Measurements from ENCODE around the gene ETFRF1. TPM values are rescaled to one million over a fixed set of nuclear protein-coding genes. Genes with fewer than 3 reads are reported as not detected.
A peak's percentile ranks its signal among the peaks of the same experiment; 100 is the strongest.

The ETFRF1 gene
- total RNA-seq, 1 donor from 2014 or later: 37.6 TPM

DNA sequence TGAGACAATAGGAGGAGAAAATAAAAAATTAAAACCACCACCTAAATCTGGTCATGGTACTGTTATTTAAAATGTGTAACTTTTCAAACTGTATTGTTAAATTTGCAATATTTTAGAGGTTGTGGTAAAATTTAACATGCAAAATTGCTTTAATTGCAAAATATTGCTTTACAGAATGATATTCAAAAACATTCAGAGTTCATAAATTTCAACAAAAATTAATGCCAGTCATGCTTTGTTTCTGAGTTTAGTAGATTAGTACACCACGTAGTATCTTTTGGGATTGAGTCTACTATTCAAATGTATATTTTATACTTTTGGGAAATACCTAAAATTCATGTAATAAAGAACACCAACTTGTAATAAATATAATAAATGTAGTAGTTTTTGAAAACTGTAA lies 18.3 kb downstream of the ETFRF1 start:
- DNase-seq (ENCODE audit: low read depth): no peak

DNA sequence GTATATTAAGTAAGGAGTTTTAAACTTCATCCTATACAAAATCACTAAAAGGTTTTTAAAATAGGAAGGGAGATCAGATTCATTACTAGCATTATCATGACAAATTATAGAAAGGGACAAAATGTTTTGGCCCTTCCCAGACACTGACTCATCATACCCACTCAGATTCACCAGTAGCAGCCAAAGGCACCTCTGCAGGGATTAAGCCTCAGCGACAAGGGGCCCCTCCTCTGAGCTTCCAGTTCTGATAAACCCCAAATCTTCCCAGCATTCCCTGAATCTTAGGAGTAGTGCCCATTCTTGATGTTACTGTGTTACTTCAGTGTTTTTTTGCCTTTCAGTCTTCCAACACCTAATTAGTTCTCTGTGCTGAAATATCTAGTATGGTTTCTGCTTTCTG lies 41.2 kb downstream of the ETFRF1 start:
- no peak for DNase-seq (ENCODE audit: low read depth)

DNA sequence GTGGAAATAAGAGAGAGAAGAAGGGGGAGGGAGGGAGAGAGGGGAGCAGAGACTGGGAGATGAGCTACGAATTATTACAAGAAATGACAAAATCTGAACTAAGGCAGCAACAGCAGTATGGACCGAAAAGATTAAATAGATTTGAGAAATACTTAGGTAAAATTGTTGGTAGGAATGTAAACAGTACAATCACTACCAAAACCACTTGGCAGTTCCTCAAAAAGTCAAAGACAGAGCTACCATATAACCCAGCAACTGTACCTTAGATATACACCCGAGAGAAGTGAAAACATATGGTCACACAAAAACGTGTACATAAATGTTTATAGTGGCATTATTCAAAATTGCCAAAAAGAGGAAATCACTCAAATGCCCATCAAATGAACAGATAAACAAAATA lies 41.6 kb downstream of the ETFRF1 start:
- no peak for DNase-seq (ENCODE audit: low read depth)

DNA sequence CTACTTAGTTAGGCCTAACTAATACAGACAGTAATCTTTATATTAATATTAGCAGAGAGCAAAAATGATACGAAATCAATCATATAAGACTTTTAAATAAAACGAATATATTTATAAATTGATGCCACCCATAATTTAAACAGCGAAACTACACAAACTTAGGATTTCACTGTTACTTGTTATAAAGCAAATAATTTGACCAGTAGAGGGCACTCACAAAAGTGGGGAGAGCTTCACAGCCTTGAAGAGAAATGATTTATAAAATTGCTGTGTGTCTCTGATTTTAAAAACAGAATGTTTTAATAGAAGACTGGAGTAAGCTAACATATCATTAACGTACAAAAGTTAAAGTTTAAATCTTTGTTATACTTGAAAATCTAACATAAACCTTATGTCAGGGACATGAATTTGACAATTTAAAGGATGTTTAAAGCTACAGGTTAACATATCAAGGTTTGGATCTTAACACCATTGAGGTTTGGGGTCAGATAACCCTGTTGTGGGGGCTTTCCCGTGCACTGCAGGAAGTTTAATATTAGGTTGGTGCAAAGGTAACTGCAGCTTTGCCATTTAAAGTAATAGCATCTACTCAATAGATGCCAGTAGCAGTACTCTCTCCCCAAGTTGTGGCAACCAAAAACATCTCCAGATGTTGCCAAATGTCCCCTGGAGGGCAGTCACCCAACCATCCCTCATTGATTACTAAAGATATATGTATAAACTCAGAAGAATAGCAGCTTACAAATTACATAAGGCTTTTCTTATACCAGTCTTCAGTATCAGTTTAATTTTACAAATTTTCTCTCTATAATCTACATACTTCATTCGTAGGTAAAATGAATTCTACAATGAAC lies 46.4 kb downstream of the ETFRF1 start:
- DNase-seq (ENCODE audit: low read depth): peak; percentile 63

DNA sequence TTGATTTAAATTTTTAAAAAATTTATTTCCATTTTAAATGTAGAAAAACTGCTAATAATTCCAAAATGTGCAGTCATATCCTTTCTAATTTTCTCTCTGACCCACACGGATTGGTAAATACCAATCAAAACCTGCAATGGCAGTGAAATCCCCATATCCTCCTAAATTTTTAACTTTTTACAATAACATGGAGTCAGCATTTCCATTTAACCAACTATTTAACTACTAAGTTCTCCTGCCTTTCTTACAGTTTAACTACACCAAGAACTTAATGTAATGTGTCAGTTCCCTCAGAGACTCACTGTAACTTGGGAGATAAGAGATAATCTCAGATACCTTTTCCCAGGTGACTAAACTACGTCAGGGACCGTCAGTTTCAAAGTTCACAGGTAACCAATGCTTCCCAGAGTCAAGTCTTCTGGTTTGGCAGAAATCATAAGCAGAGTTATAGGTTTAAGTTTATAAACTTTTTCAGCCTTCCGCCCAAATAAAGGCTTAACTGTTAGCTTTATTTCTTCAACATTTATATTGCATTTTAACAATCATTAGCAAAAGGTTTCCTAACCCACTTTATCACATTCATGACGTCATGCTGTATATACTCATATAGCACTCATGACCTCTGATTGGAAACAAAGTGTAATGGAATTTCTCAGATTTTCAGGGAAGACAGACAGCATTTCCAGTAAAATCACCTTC lies 48.1 kb downstream of the ETFRF1 start:
- no peak for DNase-seq (ENCODE audit: low read depth)

DNA sequence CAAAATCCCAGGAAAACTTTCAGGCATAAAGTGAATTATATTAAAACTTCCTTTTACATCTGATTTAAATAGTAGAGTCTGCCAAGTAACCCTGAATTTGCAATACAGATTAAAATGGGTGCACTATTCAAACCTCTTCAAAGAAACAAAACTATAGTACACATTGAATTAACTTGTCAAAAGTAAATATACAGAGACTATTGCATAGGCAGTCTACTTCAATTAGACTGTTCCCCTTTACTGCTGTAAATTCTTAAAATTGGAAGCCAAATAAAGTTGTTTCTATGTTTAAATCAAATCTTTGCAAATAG lies 48.6 kb downstream of the ETFRF1 start:
- no peak for DNase-seq (ENCODE audit: low read depth)

DNA sequence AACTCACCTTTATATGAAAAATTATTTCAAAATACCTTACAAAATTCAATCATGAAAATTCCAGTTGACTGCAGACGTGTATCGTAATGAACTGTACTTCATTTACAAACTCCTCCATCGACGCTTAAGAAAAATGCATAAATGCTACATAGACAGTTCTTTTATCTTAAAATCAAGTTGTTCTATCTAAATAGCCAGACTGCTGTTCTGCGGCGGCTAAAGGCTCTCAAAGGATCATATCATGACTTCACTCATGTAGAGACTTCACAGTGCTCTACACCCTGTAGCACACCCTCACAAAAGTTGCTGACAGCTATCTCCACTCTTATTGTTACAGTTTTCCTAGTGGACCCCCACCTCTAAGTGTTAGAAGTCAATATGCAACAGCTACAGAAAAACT lies 50.5 kb downstream of the ETFRF1 start:
- no peak for DNase-seq (ENCODE audit: low read depth)

DNA sequence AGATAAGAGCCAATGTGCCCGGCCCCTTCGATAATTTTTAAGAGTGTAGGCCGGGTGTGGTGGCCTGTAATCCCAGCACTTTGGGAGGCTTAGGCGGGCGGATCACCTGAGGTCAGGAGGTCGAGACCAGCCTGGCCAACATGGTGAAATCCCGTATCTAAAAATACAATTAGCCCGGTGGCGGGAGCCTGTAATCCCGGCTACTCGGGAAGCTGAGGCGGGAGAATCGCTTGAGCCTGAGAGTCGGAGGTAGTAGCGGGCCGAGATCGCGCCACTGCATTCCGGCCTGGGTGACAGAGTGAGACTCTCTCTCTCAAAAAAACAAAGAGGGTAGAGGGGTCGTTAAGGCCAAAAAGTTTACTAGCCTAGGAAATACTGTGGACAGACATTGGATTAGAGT lies 53.1 kb downstream of the ETFRF1 start:
- DNase-seq (ENCODE audit: low read depth): no peak

DNA sequence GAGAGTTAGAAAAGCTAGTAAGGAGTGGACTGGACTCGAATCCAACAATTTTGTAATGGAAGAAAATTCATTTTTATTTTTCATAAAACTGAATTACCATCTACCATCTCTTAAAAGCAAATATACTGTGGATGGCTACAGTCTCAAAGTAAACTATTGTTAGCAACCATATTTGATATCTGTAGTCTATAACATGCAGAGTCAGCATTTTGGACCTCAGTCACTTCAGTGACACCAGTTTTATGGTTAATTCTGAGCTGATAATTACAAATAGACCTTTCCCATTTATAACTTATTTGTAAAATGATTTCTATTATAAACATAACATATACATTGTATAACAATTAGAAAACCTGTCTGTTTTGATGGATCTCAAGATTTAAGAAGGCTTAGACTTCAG lies 53.7 kb downstream of the ETFRF1 start:
- no peak for DNase-seq (ENCODE audit: low read depth)

DNA sequence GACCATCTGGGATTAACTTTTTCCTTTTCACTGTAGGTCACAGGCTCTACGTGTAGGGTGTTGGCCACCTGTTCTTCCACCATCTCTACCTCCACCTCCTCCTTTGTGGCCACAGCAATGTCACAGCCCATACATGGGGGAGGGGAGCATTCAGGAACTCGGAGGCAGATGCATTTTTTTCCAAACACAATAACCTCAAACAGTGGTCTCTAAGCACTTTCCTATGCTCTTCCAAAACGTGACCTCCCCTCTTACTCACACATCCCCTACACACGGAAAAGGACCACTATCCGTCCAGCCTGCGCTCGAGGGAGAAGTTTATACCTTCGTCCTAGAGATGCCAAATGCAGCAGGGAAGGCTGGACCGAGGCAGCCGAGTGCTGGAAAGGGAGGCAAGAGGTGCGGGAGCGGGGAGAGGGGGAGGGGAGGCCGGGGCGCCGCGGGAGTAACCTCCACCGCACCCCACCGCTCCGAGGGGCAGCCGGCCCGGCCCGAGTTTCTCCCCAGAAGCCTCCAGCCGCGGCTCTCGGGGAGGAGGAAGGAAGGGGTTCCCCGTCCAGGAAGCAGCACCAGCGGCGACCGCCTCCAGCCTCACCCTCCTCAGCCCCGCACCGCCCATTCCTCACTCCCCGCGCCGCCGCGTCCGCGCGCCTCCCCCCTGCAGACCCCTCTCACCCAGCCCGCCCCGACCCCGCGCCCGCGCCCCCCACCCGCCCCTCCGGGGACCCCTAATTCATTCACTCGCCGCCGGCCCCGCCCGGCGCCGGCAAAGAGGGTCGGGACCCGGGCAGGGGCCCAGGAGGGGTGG lies 55.1 kb downstream of the ETFRF1 start:
- no peak for DNase-seq (ENCODE audit: low read depth)

DNA sequence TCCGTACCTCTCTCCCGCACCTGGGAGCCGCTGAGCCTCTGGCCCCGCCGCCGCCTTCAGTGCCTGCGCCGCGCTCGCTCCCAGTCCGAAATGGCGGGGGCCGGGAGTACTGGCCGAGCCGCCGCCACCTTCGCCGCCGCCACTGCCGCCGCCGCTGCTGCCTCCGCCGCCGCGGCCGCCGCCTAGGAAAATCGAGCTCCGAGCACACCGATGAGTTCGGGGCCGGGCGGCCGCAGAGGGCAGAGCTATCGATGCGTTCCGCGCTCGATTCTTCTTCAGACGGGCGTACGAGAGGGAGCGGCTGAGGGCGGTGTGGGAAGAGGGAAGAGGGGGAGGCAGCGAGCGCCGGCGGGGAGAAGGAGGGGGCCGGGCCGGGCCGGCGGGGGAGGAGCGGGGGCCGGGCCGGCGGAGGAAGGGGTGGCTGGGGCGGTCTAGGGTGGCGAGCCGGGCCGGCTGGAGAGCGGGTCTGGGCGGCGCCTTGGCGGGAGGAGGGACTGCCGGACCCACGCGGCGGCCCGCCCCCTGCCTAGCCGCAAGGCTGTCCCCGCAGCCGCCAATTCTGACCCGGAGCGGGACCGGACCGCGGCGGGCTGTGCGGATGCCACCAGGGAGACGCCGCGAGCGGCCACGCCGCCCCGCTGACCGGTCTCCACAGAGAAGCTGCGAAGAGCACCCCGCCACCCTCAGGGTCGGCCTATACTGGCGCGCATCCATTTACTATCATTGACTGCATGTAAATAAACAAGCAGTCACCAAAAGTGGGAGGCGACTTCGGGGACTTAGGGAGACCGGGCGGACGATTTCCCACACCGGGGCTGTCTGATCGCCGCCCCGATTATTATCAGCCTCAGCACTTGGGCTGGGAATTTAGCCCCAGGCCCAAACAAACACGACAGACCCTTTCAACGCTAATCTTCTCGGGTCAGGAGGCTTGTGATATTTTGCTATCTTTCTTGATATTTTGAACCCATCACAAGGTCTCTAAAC lies 56.0 kb downstream of the ETFRF1 start, which contains the start of gene KRAS:
KRAS (minus strand) TSS at position 186 of the 987 bp plus-strand sequence.
- DNase-seq (ENCODE audit: low read depth): peak; percentile 86

DNA sequence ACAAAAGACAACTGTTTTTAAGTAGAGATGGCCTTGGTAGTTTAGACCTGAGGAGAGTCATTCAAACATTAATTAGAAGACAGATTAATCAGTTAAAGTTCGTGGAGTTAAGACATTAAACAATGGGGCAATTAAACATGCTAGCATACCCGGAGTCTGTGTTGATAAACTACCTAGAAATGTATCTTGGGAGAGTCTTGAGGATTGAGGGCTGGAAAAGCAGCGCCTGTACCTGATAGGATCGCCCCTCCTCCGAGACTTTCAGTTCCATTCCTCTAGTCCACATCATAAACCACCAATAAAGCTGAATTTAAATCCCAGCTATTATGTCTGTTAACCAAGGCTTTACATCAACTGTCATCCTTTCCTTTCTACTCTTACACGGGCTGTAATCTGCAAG lies 56.7 kb downstream of the ETFRF1 start:
- no peak for DNase-seq (ENCODE audit: low read depth)

DNA sequence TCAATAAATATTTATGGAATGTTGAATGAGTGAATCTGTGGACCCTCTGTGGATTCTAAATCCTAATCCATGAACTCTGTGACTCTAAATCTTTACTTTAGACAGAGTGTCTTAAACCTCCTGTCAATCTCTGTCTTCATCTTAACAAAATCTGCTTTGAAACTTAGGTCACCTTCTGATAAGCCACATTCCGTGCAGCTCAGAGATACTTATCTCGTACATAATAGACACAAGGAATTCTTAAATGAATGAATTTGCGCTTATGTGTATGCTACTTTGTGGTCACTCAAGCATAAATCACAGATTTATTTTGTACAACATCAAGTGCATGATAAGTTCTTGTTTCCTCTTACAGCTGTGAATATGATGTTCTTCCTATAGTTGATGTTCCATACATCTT lies 57.9 kb downstream of the ETFRF1 start:
- DNase-seq (ENCODE audit: low read depth): no peak

DNA sequence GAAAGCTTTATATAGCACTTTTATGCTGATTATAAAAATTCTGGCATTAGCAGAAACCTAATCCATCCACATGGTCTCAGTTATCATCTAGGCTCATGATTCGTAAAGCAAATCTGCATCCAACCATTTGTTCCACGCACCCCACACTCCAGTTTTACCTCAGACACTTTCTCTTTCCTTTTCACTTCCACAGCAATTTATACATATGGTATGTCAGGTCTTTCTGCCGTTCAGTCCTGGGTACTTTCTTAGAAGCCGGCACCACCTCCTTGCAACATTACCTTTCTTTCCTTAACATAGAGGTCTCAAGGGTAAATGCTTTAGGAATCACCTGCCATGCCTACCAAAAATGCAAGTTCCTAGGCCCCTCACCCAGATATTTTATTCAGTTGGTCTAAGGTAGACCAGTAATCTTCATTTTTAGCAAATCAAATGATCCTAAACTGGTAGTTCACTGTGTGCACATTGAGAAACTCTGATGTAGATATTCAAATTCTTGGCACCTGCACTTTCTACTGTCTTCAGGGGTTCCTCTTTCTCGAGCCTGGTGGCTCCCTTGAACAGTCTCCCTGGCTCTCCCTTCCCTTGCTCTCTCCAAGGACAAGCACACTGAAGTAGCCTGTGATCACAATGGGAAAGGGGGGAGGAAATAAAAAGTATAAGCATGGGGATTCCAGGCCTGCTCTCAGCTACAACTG lies 58.5 kb downstream of the ETFRF1 start:
- no peak for DNase-seq (ENCODE audit: low read depth)

DNA sequence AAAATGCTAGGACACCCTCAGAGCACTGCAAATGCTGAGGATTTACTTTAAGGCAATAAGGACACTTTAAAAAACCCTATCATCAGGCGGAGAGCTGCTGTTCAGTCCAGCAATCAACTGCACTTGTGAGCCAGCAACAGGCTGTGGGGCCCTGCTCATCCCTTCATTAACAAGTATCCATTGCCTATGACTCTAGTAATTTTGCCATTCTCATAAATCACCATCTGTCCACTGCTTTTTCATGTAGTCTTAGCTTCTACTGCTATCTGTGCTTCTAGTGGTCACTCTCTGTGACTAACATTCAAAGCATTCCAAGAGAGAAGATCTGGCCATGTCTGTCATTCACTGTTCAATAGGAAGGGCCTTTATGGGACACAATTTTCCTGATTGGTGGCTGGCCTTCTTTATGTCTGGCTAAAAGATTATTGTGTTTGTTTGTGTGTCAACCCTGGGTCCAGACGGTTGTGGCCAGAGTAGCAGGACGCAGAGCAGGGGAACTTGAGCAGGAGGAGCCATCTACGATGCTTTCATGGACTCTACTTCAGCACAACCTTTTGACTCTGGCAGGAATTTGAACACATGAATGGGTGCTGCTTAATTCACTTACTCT lies 59.3 kb downstream of the ETFRF1 start:
- no peak for DNase-seq (ENCODE audit: low read depth)

Other genes with a start within 250 kb of the ETFRF1 start
- 22.6 and 27.8 TPM in 2 replicates for gene BCAT1, start 246.1 kb upstream of the ETFRF1 start, total RNA-seq
- gene DNAI7, start 77 bp upstream of the ETFRF1 start, total RNA-seq: 3.8 TPM in 1 of 2 replicates, not detected in the other
- gene KRAS, start 55.7 kb downstream of the ETFRF1 start, total RNA-seq: 24.8 and 27.1 TPM in 2 replicates